Retinal pigment epithelial cell (primary cell): ENCODE data around the gene FCHSD2.

Experiments
- DNase-seq: peaks from one replicate; pipeline ENCODE4 v3.0.0-alpha.2; 2010; ENCODE audit warnings: low read depth
- H3K4me3 ChIP-seq: 2 replicates; pipeline ENCODE4 v1.5.1; 2011; ENCODE audit warnings: mild to moderate bottlenecking, low read length, control low read depth, moderate library complexity
- CTCF ChIP-seq: conservative IDR thresholded peaks from 2 replicates; pipeline ENCODE4 v1.5.1; 2011; ENCODE audit warnings: low read depth, low read length, control low read depth, inconsistent platforms

FCHSD2 gene

GRCh38 chr11:73100578-73100977 is 41.5 kb downstream of the FCHSD2 start:
- H3K4me3 ChIP-seq, result no peak overlapping the region
- DNase-seq, result no peak
- no peak for TF ChIP-seq CTCF

- DNase-seq, result no peak
- no peak for TF ChIP-seq CTCF
- H3K4me3 ChIP-seq, result no peak overlapping the region
Observed at GRCh38 chr11:73099512-73100266, 42.4 kb downstream of the FCHSD2 start.

- H3K4me3 ChIP-seq, result no peak overlapping the region
- no peak for DNase-seq
- TF ChIP-seq CTCF, result no peak
Observed at GRCh38 chr11:73095613-73096012, 46.5 kb downstream of the FCHSD2 start.

GRCh38 chr11:73091521-73092305 is 50.4 kb downstream of the FCHSD2 start:
- no peak overlapping the region for H3K4me3 ChIP-seq
- no peak for TF ChIP-seq CTCF
- DNase-seq, result no peak

- TF ChIP-seq CTCF, result no peak
Observed at GRCh38 chr11:73087730-73088129, 54.4 kb downstream of the FCHSD2 start.

GRCh38 chr11:73085189-73085875 is 56.8 kb downstream of the FCHSD2 start:
- no peak for DNase-seq
- no peak overlapping the region for H3K4me3 ChIP-seq
- no peak for TF ChIP-seq CTCF

More at GRCh38 chr11:73087730-73088129, 54.4 kb downstream of the FCHSD2 start:
- no peak overlapping the region for H3K4me3 ChIP-seq
- no peak for DNase-seq
